HepG2 (cell line): Measurements from ENCODE around the gene DAD1. TPM values are rescaled to one million over a fixed set of nuclear protein-coding genes. Genes with fewer than 3 reads are reported as not detected.

ENCODE experiments used
- CBX1 ChIP-seq: IDR thresholded peaks from one replicate; pipeline ENCODE4 v1.6.1; 2016; ENCODE audit warnings: antibody characterized with exemption, low read depth
- CREM ChIP-seq, 2 experiments: sonication (generic) in 1 of 2; formaldehyde crosslinking in 1 of 2; IDR thresholded peaks; 2 replicates each; pipeline versions ENCODE4 v1.4.0 to v1.6.1; 2016 to 2020; ENCODE audit warnings: antibody characterized with exemption in 1 of 2, mild to moderate bottlenecking in 1 of 2, missing genetic modification reagents in 1 of 2
- GABPA ChIP-seq, 2 experiments: IDR thresholded peaks; 2 replicates each; pipeline ENCODE4 v1.6.1; 2011 to 2016; ENCODE audit warnings: low read depth in 2 of 2, low read length in 1 of 2, missing biosample characterization in 1 of 2, missing genetic modification characterization in 1 of 2
- GATAD2A ChIP-seq: IDR thresholded peaks from 2 replicates; pipeline ENCODE4 v1.6.1; 2016
- MIER2 ChIP-seq: IDR thresholded peaks from 2 replicates; pipeline ENCODE4 v1.6.1; 2016; ENCODE audit warnings: missing biosample characterization, missing genetic modification reagents
- NFE2L2 ChIP-seq: fragments of 150-350 bp; IDR thresholded peaks from 2 replicates; pipeline ENCODE4 v1.6.1; 2014; ENCODE audit warnings: low read length
- PHF20 ChIP-seq: sonication (generic); formaldehyde crosslinking; IDR thresholded peaks from 2 replicates; pipeline ENCODE4 v1.5.0; 2020; ENCODE audit warnings: mild to moderate bottlenecking, missing genetic modification reagents
- PRDM15 ChIP-seq: sonication (generic); formaldehyde crosslinking; IDR thresholded peaks from 2 replicates; pipeline ENCODE4 v1.4.0; 2020; ENCODE audit warnings: missing genetic modification reagents
- REST ChIP-seq, 2 experiments: IDR thresholded peaks; 2 replicates each; pipeline ENCODE4 v1.6.1; 2011 to 2012; ENCODE audit warnings: low read length in 2 of 2, borderline replicate concordance in 1 of 2, low read depth in 1 of 2, mild to moderate bottlenecking in 1 of 2, moderate library complexity in 1 of 2
- SMAD3 ChIP-seq: sonication (generic); formaldehyde crosslinking; IDR thresholded peaks from 2 replicates; pipeline ENCODE4 v1.4.0; 2020; ENCODE audit warnings: missing genetic modification reagents
- SP2 ChIP-seq: sonication (generic); formaldehyde crosslinking; IDR thresholded peaks from 2 replicates; pipeline ENCODE4 v1.5.1; 2020; ENCODE audit warnings: mild to moderate bottlenecking, missing genetic modification reagents
- SSRP1 ChIP-seq: IDR thresholded peaks from 2 replicates; pipeline ENCODE4 v1.6.1; 2016; ENCODE audit warnings: control low read depth
- ZNF407 ChIP-seq: sonication (generic); formaldehyde crosslinking; IDR thresholded peaks from one replicate; pipeline ENCODE4 v1.5.1; 2020; ENCODE audit warnings: mild to moderate bottlenecking, missing genetic modification reagents; ENCODE audit errors: not compliant biosample characterization
- ZNF781 ChIP-seq: sonication (generic); formaldehyde crosslinking; IDR thresholded peaks from 2 replicates; pipeline ENCODE4 v1.5.1; 2020; ENCODE audit warnings: borderline replicate concordance, mild to moderate bottlenecking, missing genetic modification reagents; ENCODE audit errors: not compliant biosample characterization
- polyA plus RNA-seq, 8 experiments: library from polyadenylated mRNA; depleted of rRNA in 3 of 8; stranded (reverse) in 7 of 8; unstranded in 1 of 8; fragments of >200 nt; fragmentation: Illumina TruSeq in 4 of 8; extraction: Trizol in 4 of 8; gene quantifications; 2 replicates each; pipeline versions ENCODE4 v1.2.1 to v1.2.3, GENCODE V29; 2011 to 2016; ENCODE audit warnings: low read depth in 4 of 8, missing spikeins in 1 of 8, mixed read lengths in 1 of 8; ENCODE audit not compliant: insufficient read depth in 1 of 8
- total RNA-seq, 5 experiments: library from RNA; depleted of rRNA; stranded (reverse); fragments of >200 nt; fragmentation: Illumina TruSeq; extraction: Trizol; gene quantifications; 2 replicates each; pipeline ENCODE4 v1.2.3, GENCODE V29; 2016; ENCODE audit warnings: low read depth in 1 of 5

The DAD1 gene
- total and polyA plus RNA-seq, 2 of the 13 experiments (the other 11 are each of a cell fraction or from before 2014, with no cell fraction given): 558 to 626 TPM

GRCh38 chr14:22572562-22573058 is 16.4 kb downstream of the DAD1 start (continued):
- 0 out of 4 replicates have a peak, but pooled peaks of 1 of the 2 experiments have one; percentile 23 for TF ChIP-seq REST (IDR thresholded peaks at IDR 0.05; ENCODE audit: borderline replicate concordance in 1 of 2, low read depth in 1 of 2, low read length in 2 of 2)
- TF ChIP-seq GABPA (IDR thresholded peaks at IDR 0.05; ENCODE audit: low read depth, low read length): no peak
- 0 out of 2 replicates have a peak, but pooled peaks have one; percentile 18 for TF ChIP-seq GABPA (CRISPR knock-in tag; IDR thresholded peaks at IDR 0.05; ENCODE audit: low read depth)
- TF ChIP-seq PRDM15 (CRISPR knock-in tag): peak; percentile 81
- no peak for TF ChIP-seq CBX1
- 0 out of 2 replicates have a peak, but pooled peaks have one; percentile 64 for TF ChIP-seq SSRP1 (CRISPR knock-in tag)
- no peak for TF ChIP-seq ZNF781
- TF ChIP-seq PHF20 (CRISPR knock-in tag): no peak
- TF ChIP-seq CREM (IDR thresholded peaks at IDR 0.05): peak; percentile 64; the same call in 1 of the 2 replicates
- TF ChIP-seq CREM (CRISPR knock-in tag; IDR thresholded peaks at IDR 0.05): no peak
- no peak for TF ChIP-seq MIER2
- no peak for TF ChIP-seq ZNF407 (CRISPR knock-in tag)
- TF ChIP-seq SP2 (CRISPR knock-in tag): no peak
- peak; percentile 89 for TF ChIP-seq GATAD2A
- TF ChIP-seq SMAD3 (CRISPR knock-in tag): 0 out of 2 replicates have a peak, but pooled peaks have one; percentile 0
- peak; percentile 58; the same call in 1 of the 2 replicates for TF ChIP-seq NFE2L2
